D341Med (cell line): ENCODE measurements around the gene TBCEL.
"Not testable (repeated sequence)": the region's sequence is repeated elsewhere in the genome, so short reads cannot be mapped to it uniquely, and the experiment has no call there.

ENCODE experiments used
- DNase-seq: peaks from one replicate; pipeline ENCODE4 v3.0.0; 2012; ENCODE audit warnings: low spot score

TBCEL gene

DNA sequence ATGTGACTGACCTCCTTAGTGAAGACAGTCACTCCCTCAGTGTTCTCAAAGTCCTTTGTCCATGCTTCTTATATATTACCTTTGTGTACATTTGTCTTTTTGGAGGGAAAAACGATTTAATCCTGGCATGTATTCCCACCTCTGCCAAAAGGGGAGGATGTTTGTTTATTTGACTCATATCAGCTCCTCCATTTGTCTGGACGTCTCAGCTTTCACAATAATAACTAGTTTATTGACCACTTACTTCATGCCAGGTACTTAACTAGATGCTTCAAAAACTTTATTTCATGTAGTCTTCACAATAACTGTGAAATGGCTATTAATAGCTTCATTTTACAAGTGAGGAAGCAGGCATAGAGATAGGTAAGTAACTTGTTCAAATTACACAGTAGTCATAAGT lies 5.3 kb downstream of the TBCEL start:
- no peak for DNase-seq

DNA sequence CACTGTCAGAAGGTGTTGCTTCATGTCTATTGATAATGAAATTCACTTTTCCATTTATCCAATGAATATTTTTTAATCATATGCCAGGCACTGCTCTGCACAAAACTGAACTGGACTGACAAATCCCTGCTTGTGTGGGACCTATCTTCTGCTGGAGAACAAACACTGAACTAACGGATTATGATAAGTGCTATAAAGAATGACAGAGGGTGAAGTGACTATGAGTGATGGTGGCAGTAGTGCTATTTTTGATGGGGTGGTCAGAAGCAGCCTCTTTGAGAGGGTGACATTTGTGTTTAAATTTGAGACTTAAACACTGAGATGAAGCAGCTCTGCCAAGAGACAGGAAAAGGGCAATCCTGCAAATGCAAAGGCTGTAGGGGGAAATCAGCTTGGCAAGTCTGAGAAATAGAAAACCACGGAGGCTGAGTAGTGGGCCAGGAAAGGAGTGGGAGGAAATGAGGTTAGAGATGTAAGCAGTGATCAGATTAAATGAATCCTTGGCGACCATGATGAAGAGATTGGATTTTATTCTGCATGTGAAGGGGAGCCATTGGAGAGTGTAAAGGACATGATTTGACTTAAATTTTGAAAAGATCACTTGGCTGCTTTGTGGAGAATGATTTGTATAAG lies 6.0 kb downstream of the TBCEL start:
- DNase-seq, result no peak

GRCh38 chr11:121031167-121031566 lies 7.3 kb downstream of the TBCEL start:
- no peak for DNase-seq

DNA sequence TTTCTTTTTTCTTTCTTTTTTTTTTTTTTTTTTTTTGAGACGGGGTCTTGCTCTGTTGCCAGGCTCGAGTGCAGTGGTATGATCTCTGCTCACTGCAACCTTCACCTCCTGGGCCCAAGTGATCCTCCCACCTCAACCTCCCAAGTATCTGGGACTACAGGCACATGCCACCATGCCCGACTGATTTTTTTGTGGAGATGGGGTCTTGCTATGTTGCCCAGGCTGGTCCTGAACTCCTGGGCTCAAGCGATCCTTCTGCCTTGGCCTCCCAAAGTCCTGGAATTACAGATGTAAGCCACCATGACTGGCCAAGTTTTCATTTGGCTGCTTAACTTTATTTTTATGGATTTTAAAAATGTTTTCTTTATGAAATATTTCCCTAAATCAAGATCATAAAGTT lies 7.7 kb downstream of the TBCEL start:
- DNase-seq, result not testable (repeated sequence)

- DNase-seq, result no peak
These were observed 8.6 kb downstream of the TBCEL start for GRCh38 chr11:121032546-121032945.

GRCh38 chr11:121033635-121034034 lies 9.7 kb downstream of the TBCEL start:
- DNase-seq, result no peak

DNA sequence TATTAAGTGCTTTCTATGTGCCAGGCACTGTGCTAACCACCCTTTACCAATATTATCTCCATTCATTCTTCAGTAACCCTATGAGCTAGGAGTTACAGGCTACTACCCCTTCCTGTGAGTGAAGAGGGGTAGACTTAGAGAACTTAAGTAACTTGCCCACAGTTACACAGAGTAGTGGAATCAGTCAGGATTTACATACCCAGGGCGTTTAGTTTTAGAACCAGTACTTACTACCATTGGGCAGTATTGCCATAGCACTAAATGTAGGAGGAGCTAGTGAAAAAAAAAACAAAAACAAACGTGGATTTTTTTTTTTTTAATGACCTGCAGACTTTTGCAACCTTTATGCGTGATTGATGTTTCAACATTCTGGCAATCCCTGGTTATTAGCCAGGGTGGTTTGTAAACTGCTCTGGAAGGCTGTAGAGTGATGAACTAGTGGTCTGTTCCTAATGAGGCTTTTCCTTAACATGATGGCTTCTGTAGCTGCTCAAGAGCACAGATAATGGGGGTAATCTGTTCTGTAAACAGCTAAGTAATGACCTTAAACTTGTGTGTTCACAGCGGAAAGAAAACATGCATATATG lies 11.4 kb downstream of the TBCEL start:
- no peak for DNase-seq

DNA sequence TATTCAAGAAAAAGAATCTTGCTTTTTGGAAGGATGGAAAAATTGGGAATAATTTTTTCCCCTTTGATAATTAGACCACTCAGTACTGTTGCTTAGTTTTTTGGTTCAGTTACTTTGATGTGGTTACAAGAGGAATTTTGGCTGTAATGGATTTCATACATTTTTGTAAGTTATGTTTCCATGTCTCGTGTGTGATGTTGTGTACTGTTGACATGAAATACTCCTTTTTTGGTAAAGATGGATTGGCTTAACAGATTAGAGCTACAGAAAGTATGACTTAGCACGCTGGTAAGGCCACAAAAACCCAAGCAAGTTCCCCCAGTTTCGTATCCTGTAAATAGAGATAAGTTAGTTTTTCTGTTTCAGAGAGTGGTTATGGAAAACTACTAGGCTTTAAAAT lies 11.9 kb downstream of the TBCEL start:
- DNase-seq, result no peak

DNA sequence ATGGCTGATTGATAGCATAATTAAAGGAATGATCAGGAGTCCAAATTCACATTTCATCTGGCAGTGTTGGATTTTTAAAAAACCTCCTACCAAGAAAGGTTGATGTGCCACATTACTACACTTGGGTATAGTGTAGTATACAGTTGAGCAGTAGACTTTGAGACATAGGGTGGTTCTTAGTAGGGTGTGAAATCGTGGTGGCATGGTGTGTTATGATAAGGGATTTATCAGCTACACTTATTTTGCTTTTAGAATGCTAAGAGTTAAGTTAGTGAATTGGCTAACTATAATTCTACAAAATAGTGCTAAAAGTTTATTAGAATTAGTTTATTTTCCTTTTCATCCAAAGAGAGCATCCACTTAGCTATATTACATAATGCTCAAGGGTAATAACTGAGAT lies 13.1 kb downstream of the TBCEL start:
- no peak for DNase-seq

- DNase-seq, result no peak
These were observed 14.9 kb downstream of the TBCEL start for GRCh38 chr11:121038648-121039409.

DNA sequence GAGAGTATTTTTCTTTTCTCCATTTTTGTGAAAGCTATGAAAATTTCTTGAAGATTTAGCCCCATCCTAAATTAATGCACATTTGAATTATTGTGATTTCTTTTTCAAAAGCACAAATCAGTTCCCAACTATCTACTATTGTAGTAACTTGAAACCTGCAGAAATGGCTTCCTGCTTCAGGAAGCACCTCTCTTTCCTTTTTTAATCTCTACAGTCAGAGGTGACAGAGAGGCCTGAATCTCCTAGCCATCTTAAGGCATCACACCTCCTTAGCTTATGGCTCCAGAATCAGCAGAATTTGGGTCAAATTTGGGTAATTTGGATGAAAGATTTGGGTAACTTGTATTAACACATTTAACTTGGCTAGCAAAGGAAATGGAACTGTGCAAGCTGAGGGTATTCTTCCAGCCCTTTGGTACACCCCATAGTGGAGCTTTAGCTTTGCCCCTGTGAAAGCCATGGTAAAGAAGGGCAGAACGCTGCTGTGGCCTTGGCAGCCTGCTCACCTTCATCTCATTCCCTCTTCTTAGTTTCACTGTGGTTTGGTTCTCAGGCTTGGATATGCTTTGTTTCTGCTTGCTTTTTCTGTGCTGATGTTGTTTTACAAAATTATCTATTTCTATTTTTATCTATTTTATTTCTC lies 16.2 kb downstream of the TBCEL start:
- DNase-seq, result no peak

- DNase-seq, result no peak
These were observed 16.7 kb downstream of the TBCEL start for GRCh38 chr11:121040614-121041002.

DNA sequence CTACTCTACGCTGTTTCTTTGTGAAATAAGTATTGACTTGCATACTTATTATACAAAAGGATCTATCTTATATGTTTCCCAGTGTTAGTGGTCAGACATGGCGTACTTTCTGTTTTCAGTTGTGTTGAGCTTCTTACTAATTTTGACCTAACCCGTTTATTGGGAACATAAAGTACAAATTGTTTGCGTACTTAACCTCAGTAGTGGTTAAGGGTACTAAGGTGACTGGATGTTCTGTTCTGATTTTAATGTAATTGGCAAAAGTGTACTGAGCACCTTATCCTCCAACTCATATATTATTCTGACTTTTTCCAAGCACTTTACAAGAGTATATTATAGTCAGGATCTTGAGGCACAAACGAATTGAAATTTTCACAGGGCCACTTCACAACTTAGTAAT lies 17.2 kb downstream of the TBCEL start:
- DNase-seq, result no peak

GRCh38 chr11:121042296-121042695 lies 18.4 kb downstream of the TBCEL start:
- no peak for DNase-seq

- no peak for DNase-seq
These were observed 24.0 kb downstream of the TBCEL start for GRCh38 chr11:121047926-121048325.

DNA sequence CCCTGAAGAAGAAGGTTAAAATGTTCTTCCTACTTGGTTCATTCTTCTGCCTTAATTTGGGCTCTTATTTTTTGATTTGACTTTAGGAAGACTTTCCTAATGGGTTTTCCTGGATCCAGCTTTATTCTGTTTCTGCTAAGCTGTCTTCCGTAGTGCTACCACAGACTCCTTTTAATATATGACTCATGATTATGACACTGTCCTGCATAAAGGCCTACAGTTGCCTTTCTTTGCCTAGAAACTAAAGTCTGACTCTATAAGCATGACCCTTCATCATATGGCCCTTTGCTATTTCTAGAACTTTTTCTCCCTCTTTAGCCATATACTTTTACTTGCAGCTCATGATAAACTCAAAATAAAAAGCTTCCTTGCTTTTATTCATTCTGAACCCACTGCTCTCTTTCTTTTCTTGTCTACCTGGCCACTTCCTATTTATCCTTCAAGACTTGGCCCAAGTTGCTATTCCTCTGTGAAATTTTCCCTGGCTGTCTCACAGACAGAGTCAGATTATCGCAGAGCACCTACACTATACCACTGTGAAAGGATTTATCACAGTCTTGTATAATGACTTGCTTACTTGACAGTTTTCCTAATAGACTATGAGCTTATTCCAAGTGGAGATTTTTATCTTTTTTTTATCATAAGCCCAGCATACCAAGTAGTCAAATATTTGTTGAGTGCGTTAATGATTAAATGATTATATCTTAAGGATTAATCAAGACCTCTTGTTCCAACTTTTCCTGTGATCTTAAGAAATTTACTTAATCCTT lies 24.7 kb downstream of the TBCEL start:
- DNase-seq, result no peak

DNA sequence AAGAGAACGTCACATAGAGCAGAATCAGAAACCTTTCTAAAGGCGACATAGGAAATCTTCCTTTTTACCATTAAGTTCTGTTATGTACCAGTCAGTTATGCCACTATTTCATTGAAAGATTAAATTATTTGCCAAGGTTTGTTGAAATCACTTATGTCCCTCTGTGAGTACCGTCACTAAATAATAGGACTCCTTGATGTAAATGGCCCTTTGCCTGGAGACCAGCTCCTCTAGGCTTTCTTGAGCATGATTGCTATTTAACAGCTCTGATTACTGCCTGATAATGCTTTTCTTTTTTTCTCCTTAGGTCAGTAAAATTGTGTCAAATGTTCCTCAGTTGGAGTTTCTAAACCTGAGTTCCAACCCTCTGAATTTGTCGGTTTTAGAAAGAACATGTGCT lies 29.3 kb downstream of the TBCEL start:
- DNase-seq, result no peak

- no peak for DNase-seq
These were observed 30.4 kb downstream of the TBCEL start for GRCh38 chr11:121054266-121054665.

DNA sequence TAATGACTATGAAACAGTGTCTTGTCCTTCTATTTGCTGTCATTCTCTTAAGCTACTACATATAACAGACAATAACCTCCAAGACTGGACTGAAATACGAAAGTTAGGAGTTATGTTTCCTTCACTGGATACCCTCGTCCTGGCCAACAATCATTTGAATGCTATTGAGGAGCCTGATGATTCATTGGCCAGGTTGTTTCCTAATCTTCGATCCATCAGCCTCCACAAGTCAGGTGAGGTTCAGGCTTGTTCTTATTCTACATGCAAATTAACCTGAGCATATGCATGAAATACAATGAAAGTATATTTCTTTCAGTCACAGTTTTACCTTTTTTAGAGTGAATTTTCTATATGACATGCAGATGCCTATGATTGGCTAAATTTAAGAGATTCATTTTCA lies 31.2 kb downstream of the TBCEL start:
- no peak for DNase-seq

- DNase-seq, result no peak
These were observed 34.0 kb downstream of the TBCEL start for GRCh38 chr11:121057922-121058321.

- no peak for DNase-seq
These were observed 35.0 kb downstream of the TBCEL start for GRCh38 chr11:121058941-121059340.

GRCh38 chr11:121059605-121060004 lies 35.7 kb downstream of the TBCEL start:
- no peak for DNase-seq
